Stimulated activated CD8-positive, alpha-beta memory T cell treated with anti-CD3 and anti-CD28 coated beads, Interleukin-15, amount 100 ng/mL, for 1 hour (primary cell): Measurements from ENCODE around the gene NELFE.
"Not testable (repeated sequence)": the region's sequence is repeated elsewhere in the genome, so short reads cannot be mapped to it uniquely, and the experiment has no call there.

Experiments used
- DNase-seq: peaks from one replicate; pipeline ENCODE4 v3.0.0-alpha.2; 2020; ENCODE audit warnings: low read depth

Gene NELFE

GRCh38 chr6:31958741-31959739 is at the start of gene NELFE, which contains the start of gene SKIC2:
TSS of gene NELFE (minus strand) at chr6:31958971. CDS start at chr6:31958446, 525 bp downstream.
TSS of gene SKIC2 (plus strand) at chr6:31959175. CDS start at chr6:31959193, 18 bp downstream.
- DNase-seq, result peak; percentile 94

GRCh38 chr6:32008037-32008436 is 49.3 kb upstream of the NELFE start:
- DNase-seq, result not testable (repeated sequence)

- DNase-seq, result not testable (repeated sequence)
Measured at GRCh38 chr6:32007086-32007485, 48.3 kb upstream of the NELFE start.

- DNase-seq, result not testable (repeated sequence)
Measured at GRCh38 chr6:32005991-32006529, 47.3 kb upstream of the NELFE start.

- DNase-seq, result not testable (repeated sequence)
Measured at GRCh38 chr6:32005538-32005880, 46.7 kb upstream of the NELFE start.

- not testable (repeated sequence) for DNase-seq
Measured at GRCh38 chr6:32004864-32005537, 46.2 kb upstream of the NELFE start.

GRCh38 chr6:32004393-32004792 is 45.6 kb upstream of the NELFE start:
- DNase-seq, result not testable (repeated sequence)

GRCh38 chr6:32003301-32003700 is 44.5 kb upstream of the NELFE start:
- not testable (repeated sequence) for DNase-seq

- DNase-seq, result not testable (repeated sequence)
Measured at GRCh38 chr6:32002546-32003268, 43.9 kb upstream of the NELFE start.

GRCh38 chr6:31996385-31996784 is 37.6 kb upstream of the NELFE start:
- DNase-seq, result not testable (repeated sequence)

GRCh38 chr6:31994421-31994820 is 35.6 kb upstream of the NELFE start:
- not testable (repeated sequence) for DNase-seq

- not testable (repeated sequence) for DNase-seq
Measured at GRCh38 chr6:31989363-31989762, 30.6 kb upstream of the NELFE start.

- DNase-seq, result not testable (repeated sequence)
Measured at GRCh38 chr6:31981744-31982143, 23.0 kb upstream of the NELFE start, which contains the start of gene C4A. TSS of gene C4A (plus strand) at chr6:31982057. CDS start at chr6:31982108, 51 bp downstream.

- not testable (repeated sequence) for DNase-seq
Measured at GRCh38 chr6:31980998-31981397, 22.2 kb upstream of the NELFE start.

- DNase-seq, result not testable (repeated sequence)
Measured at GRCh38 chr6:31980195-31980876, 21.6 kb upstream of the NELFE start.

- no peak for DNase-seq
Measured at GRCh38 chr6:31979238-31979898, 20.6 kb upstream of the NELFE start.

- no peak for DNase-seq
Measured at GRCh38 chr6:31978831-31979230, 20.1 kb upstream of the NELFE start.

GRCh38 chr6:31977816-31978431 is 19.2 kb upstream of the NELFE start:
- no peak for DNase-seq

- not testable (repeated sequence) for DNase-seq
Measured at GRCh38 chr6:31976065-31976464, 17.3 kb upstream of the NELFE start.
